NCI-H345 treated with DMSO at 0.1 percent for 48 hours (cell line): ENCODE measurements around the gene CEP72.
"Not testable (repeated sequence)": the region's sequence is repeated elsewhere in the genome, so short reads cannot be mapped to it uniquely, and the experiment has no call there.

Experiments
- DNase-seq: peaks from one replicate; lab custom pipeline; 2025; ENCODE audit not compliant: unreplicated experiment; lab: John Stamatoyannopoulos, UW

CEP72 gene

DNA sequence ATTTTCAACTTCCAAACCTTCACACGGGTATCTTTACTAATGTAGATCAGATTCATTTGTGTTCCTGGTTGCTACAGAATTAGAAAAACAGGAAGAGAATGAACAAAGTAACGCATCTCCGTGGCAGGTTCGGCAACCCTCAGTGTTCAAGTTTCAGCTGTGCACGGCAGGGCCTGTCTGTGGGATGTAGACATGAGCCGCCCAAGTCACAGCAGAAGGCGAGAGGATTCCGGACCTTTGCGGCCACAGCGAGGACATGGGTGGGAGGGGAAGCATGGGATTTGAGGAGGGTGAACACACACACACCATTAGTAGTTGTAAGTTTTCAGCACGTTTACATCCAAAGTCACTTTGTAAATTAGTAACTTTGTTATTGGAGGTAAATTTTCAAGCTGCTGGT is 31.7 kb upstream of the CEP72 start:
- DNase-seq = no peak

DNA sequence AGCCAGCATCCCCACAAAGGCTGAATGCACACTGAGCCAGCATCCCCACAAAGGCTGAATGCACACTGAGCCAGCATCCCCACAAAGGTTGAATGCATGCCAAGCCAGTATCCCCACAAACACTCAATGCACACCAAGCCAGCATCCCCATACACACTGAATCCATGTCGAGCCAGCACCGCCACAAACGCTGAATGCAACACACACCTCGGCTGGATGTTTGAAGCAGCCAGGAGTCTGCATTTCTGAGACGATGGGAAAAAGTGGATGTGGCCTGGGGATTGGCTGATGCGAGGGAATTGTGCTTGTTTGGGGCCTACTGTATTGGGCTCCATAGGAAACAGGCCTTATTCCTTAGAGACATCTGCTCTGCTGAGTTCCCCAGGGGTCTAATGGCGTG is 30.9 kb upstream of the CEP72 start:
- no peak for DNase-seq

DNA sequence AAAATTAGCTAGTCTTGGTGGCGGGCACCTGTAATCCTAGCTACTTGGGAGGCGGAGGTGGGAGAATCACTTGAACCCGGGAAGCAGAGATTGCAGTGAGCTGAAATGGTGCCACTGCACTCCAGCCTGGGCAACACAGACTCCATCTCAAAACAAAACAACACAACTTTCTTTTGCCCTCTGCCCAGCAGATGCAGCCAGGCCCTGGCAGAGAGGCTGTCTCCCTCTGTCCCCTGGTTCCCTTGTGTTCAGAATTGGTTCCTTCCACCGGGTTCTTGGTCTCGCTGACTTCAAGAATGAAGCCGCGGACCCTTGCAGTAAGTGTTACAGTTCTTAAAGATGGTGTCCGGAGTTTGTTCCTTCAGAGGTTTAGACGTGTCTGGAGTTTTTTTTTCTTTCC is 30.2 kb upstream of the CEP72 start:
- DNase-seq = no peak

DNA sequence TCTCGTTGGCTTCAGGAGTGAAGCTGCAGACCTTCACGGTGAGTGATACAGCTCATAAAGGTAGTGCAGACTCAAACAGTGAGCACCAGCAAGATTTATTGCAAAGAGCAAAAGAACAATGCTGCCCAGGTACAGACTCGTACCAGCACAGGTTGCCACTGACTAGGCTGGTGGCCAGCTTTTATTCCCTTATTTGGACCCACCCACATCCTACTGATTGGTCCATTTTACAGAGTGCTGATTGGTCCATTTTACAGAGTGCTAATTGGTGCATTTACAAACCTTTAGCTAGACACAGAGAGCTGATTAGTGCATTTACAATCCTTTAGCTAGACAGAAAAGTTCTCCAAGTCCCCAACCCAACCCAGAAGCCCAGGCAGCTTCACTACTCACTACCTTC is 29.7 kb upstream of the CEP72 start:
- not testable (repeated sequence) for DNase-seq

DNA sequence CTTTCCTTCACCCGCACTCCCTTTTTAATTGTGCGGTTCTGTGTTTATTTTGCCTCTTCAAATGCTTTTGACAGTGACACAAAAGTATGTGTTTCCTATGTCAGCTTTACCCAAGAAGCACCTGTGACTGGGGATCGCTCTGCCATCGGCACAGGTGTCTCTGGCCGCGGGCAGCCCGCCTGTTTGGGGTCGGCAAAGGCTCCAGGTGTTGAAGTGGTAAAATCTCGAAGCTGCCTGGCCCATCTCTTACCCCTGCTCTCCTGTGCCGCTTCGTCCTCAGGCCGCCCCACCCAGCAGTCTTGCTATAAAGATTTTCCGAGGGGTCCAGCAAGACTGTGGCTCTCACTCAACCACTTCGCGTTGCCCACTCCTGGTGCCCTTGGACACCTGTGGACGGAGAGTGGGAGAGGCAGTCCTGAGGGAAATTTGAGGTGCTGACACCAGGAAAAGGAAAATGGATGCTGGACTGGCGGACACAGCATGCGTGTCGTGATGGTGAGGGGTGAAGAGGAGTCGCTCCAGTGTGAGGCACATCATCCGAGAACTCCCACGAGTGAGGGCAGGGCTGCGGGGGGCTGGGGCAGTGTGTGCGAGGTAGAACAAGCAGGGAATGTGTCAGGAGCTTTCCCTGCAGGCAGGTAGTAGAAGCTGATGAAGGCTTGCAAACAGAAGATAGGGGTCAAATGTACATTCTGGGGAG is 29.1 kb upstream of the CEP72 start:
- DNase-seq = no peak

DNA sequence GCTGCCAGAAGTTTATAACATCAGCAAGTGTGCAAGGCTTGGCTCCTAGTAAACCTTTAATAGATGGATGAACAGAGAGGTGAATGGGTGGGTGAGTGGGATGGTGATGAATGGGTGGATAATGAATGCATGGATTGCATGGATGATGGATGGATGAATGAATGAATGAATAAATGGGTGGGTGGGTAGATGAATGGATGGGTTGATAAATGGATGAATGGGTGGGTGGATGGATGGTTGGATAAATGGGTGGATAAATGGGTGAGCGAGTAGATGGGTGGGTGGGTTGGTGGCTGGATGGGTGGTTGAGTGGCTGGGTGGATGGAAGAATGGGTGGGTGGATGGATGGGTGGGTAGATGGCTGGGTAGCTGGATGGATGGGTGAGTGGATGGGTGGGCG is 28.5 kb upstream of the CEP72 start:
- DNase-seq = no peak

DNA sequence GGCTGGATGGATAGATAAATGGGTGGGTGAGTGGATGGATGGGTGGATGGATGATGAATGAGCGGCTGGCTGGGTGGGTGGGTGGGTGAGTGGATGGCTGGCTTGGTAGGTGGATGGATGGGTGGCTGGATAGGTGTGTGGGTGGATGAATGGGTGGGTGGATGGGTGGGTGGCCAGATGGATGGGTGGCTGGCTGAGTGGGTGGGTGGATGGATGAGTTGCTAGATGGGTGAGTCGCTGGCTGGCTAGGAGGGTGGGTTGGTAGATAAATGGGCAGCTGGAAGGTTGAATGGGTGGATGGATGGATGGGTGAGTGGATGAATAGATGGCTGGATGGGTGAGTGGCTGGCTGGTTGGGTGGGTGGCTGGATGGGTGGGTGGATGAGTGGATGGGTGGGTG is 27.9 kb upstream of the CEP72 start:
- DNase-seq = no peak

DNA sequence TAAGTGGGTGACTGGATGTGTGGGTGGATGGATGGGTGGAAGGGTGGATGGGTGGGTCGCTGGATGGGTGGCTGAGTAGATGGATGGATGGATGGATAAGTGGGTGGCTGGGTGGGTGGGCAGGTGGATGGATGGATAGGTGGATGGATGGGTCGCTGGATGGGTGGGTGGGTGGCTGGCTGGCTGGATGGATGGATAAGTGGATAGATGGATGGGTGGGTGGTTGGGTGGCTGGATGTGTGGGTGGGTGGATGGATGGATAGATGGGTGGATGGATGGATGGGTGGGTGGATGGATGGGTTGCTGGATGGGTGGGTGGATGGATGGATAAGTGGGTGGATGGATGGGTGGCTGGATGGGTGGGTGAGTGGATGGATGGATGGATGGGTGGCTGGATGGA is 27.3 kb upstream of the CEP72 start:
- DNase-seq = no peak

DNA sequence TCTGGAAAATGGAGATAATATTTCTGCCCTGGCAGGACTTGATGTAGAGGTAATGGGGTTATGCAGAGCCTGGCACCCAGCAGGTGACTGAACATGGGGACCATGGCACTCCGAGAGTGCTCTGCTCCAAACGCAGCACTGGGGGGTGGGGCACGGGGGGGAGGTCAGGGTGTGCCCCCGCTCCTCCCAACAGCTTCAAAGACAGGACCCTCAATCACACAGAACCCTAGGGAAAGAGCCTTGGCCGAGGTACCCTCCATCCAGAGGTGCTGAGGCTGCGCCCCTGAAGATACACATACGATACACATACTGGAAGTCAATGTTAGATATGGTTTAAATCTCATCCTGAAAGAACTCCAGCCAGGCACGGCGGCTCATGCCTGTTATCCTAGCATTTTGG is 26.6 kb upstream of the CEP72 start:
- no peak for DNase-seq

DNA sequence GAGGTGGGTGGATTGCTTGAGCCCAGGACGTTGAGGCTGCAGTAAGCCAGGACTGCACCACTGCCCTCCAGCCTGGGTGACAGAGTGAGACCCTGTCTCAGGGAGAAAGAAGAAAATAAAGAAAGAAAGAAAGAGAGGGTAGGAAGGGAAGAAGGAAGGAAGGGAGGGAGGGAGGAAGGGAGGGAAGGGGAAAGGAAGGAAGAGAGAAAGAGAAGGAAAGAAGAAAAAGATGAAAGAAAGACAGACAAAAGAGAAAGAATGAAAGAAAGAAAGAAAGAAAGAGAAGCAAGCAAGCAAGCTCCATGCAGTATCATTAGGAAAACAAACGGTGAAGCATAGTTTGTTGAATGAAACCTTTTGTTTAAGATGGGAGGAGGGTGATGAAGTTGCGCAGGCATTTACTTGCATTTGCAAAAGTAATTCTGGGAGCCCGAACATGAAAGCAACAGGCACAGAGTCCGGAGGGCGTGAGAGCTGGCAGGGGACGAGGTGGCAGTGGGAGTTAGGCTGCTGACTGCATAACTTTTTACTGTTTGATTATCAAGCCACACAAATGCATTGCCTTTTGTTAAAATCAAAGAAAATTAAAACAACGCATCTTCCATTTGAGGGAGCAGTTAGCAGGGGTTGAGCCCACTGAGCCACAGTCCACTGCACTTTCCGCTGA is 26.0 kb upstream of the CEP72 start:
- no peak for DNase-seq

DNA sequence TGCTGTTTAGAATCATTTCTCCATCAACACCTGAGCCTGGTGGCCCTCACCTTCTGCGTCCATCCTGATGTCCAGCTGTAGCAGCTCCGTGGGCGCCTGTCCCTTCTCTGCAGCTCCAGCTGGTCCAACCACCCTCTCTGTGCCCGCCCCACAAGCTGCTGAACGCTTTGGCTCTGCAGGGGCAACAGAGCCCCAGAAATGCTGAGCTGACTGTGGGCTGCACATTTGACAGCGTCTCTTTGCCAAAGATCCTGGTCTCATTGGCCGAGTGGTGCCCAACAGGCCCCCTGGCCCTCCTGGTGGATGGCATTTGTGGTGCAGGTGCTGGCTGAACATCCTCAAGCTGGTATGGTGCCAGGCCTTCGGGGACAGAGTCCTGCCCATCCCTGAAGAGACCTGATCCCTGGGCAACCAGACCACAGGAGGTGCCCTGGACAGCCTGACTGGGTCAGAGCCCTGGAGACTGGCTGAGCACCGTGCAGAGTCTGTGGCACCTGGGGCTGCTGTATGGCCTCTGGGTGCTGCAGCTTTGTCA is 25.3 kb upstream of the CEP72 start:
- no peak for DNase-seq

DNA sequence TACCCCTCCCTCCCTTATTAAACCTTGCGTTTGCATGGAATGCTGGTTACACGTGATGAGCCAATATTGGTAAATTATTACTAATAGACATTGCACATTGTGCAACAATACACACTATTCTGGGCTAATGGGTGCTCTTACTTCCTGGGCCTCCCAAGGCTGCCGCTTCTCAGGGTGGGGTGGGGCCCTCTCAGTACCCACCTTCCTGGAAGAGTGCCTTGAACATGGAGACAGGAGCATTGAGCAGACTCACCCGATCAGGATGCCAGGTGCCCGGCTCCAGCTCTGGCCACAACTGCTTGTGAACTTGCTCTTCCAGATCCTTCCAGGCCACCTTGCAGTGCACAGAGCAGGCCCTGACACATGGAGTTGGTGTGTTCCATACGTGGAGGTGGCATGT is 24.7 kb upstream of the CEP72 start:
- DNase-seq = no peak

DNA sequence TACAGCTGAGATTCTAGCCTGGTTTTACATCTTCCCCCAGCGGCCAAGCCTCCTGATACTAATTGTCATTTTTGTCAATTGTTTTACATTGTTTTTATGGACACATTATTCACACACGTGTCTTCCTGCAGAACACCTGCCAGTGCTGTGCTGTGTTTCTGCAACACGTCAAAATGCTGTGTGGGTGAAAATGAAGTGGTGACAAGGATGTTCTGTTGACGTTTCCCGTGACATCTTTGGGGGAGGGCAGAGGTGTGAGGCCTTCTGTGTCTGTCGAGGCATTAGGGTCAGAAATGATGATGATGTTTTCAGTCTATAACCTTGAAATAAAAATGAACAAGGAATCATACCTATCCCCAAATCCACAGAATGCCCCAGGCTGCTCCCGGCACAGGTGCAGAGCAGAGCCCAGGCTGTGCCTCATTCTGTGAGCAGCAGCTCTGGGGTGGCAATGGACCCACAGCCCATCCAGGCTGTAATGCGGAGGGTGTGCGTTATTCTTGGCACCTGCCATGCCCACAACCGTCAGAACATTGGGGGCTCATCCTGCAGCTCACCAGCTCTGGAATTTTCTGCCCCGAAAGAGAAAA is 23.6 kb upstream of the CEP72 start:
- no peak for DNase-seq

DNA sequence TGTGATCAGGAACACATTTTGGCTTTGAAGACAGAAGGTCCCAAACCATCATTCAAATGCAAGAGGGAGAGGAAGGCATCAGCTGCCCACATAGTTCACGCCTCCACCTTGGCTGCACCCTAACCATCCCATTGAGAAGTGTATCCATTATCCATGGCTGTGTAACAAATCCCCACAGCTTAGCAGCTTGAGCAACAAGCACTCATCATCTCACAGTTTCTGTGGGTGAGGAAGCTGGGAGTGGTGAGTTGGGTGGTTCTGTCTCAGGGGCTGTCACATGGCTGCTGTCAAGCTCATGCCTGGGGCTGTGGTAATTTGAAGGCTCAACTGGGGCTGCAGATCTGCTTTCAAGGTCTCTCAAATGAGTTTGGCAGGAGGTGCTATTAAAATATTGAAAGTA is 23.0 kb upstream of the CEP72 start:
- DNase-seq = no peak

DNA sequence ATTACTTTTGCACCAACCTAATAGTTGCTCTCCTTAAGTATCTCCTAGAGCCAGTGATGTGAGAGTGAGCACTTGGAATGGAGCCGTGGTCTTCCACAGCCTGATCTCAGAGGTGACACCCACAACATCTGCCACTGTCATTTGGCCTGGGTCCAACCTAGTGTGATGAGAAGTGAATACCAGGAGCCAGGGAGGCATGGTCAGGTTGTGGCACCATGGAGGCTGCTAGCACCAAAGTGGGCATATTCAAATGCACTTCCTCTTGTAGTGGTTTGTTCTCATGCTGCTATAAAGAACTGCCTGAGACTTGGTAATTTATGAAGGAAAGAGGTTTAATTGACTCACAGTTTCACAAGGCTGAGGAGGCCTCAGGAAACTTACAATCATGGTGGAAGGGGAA is 22.6 kb upstream of the CEP72 start:
- no peak for DNase-seq

DNA sequence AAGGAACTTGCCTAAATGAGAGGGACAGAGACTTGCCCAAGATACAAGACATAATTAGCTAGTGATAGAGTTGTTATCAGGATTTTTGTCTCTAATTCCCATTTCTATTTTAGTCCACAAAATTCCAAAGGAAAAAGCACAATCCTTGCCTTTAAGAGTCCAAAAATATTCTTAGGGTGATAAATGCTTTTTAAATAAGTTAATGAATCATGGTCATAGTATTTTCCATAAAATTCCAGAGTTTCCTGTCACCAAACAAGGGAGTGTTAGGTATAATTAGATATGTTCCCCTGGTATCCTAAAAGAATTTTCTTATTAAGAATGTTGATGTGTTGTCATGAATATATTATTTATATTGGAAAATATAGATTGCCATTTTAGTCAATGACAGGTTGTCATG is 21.8 kb upstream of the CEP72 start:
- no peak for DNase-seq

DNA sequence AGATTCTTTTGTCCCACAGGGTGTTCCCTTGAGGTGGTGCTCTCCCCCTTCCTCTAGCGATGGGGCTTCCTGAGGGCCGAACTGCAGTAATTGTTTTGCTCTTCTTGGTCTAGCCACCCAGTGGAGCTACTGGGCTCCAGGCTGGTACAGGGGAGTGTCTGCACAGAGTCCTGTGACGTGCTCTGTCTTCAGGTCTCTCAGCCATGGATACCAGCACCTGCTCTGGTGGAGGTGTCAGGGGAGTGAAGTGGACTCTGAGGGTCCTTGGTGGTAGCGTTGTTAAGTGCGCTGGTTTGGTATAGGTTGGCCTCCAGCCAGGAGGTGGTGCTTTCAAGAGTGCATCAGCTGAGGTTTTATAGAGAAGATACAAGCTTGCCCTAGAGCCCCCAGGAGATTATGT is 20.4 kb upstream of the CEP72 start:
- peak; percentile 95 for DNase-seq

DNA sequence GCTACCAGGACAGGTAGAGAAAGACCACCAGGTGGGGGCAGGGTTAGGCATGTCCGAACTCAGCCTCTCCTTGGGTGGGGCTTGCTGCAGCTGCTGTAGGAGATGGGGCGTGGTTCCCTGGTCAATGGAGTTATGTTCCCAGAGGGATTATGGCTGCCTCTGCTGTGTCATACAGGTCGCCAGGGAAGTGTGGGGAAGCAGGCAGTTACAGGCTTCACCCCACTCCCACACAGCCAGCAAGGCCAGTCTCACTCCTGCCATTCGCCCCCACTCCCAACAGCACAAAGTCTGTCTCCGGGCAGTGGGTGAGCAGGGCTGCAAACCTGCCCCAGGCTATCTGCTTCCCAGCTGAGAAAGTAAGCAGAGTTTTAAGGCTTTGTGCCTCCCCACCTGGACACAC is 20.0 kb upstream of the CEP72 start:
- no peak for DNase-seq

DNA sequence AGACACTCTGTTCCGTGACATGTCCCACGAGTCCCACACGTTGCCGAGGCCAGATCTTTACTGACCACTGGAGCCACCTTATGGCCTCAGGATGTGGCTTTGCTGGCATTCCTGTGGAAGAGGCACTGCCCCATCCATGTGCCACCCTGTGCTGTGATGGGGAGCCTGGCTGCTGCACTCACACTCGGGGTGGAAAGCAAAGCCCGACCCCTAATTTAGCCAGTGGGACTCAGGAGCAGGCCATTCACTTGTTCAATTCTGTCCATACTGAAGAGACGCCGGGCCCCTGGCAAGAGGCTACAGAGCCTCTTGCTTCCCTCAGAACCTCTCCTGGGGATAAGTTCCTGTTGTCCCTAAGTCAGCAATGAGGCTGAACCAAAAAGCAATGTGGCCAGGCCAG is 18.6 kb upstream of the CEP72 start:
- no peak for DNase-seq

DNA sequence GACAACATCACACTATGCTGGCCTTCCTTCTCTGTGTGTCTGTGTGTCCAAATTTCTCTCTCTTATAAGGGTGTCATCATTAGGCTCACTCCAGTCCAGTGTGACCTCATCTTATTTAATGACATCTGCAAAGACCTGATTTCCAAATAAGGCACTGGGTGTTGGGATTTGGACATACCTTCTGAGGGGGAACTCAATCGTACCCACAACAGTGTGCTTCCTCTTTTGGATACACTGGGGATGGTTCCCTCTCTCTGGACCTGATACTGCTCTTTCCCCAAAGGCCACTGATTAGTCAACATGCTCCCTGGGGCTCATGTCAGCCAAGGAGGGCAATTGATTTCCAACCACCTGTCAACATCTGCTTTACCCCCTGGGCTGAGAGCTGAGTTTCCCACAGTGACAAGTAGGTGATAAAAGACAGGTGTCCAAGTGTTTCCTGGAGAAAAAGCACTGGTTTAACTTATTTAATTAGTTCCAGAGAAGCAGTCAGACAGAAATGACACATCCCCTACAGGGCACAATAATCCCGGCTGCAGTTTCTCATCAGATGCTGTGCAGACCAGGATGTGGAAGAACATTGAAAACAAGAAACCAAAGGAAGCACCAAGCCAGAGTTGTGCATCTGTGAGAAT is 17.8 kb upstream of the CEP72 start:
- DNase-seq = peak; percentile 71

DNA sequence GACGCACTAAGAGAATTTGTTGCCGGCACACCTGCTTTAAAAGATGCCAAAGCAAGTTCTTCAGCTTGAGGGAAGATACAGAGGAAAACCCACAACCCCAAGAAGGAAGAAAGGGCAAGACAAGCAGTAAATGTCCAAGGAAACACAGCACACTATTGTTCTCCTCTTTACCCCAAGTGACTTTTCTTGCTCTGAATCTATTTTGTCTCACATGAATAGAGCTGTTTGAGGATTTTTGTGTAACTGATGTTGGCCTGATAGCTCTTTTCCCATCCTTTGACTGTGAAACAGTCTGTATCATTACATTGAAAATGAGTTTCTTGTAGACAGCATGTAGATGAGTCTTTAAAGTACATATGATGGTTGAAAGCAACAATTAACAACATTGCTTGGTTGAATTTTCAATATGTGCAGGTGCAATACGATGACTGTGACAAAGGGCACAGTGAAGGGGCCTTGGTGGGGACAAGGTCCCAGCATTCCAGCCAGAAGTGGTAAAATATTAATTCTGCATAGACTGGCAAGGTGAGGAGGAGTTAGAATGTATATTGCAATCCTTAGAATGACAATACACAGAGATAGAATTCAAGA is 16.8 kb upstream of the CEP72 start:
- no peak for DNase-seq
